Measurements from ENCODE around the gene CDK6.

DNA sequence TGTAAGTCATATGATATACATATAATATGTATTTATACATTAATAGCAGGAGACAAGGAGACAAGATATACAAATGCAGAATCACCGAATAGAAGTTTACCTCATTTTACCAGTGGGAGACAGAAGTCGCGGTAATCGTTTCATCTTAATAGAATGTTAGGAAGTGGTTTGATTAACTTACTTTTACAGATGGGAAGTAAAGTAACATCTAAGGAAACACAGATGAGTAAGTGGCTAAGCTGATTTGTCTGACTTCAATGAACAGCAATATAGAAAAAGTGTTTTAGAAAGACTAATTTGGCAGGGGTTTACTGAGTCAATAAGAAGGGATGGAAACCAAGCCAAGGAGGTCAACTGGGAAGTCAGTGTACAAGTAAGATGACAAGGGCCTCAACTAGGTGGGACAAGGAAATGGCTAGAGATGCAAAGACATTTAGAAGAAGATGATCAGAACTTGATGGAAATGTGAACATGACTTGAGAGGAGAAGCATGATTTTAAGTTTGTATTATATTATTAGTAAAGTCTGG is 210.0 kb downstream of the CDK6 start:
- TF ChIP-seq POLR2A (IDR thresholded peaks at IDR 0.05; ENCODE audit: low read depth, low read length): no peak
- TF ChIP-seq POLR2AphosphoS5 (IDR thresholded peaks at IDR 0.05; ENCODE audit: low read depth, low read length): no peak
- no peak for TF ChIP-seq TAF1 (IDR thresholded peaks at IDR 0.05; ENCODE audit: borderline replicate concordance, low read depth, low read length)
